HepG2 (cell line): ENCODE data around the gene PRR35. TPM values are rescaled to one million over a fixed set of nuclear protein-coding genes. Genes with fewer than 3 reads are reported as not detected.
A peak's percentile ranks its signal among the peaks of the same experiment; 100 is the strongest.

Experiments
- ATF7 ChIP-seq, 2 experiments: fragments of 450-650 bp in 1 of 2; sonication (generic) in 1 of 2; formaldehyde crosslinking in 1 of 2; IDR thresholded peaks; 2 replicates each; pipeline versions ENCODE4 v1.4.0 to v1.6.1; 2016 to 2020; ENCODE audit warnings: antibody characterized with exemption in 1 of 2, mild to moderate bottlenecking in 1 of 2, missing genetic modification reagents in 1 of 2
- CBX5 ChIP-seq: sonication (generic); formaldehyde crosslinking; IDR thresholded peaks from 2 replicates; pipeline ENCODE4 v1.4.0; 2020; ENCODE audit warnings: missing genetic modification reagents, borderline replicate concordance
- DBP ChIP-seq: sonication (generic); formaldehyde crosslinking; IDR thresholded peaks from 2 replicates; pipeline ENCODE4 v1.4.0; 2020; ENCODE audit warnings: missing genetic modification reagents; ENCODE audit errors: not compliant biosample characterization
- HOXA9 ChIP-seq: sonication (generic); formaldehyde crosslinking; IDR thresholded peaks from 2 replicates; pipeline ENCODE4 v1.8.1; 2022; ENCODE audit warnings: missing genetic modification reagents, mild to moderate bottlenecking, moderate library complexity, borderline replicate concordance
- IKZF4 ChIP-seq: sonication (generic); formaldehyde crosslinking; IDR thresholded peaks from 2 replicates; pipeline ENCODE4 v1.5.1; 2020; ENCODE audit warnings: borderline replicate concordance, mild to moderate bottlenecking, low read depth, missing genetic modification reagents; ENCODE audit errors: not compliant biosample characterization
- SNAI1 ChIP-seq: sonication (generic); formaldehyde crosslinking; IDR thresholded peaks from 2 replicates; pipeline ENCODE4 v1.5.0; 2020; ENCODE audit warnings: mild to moderate bottlenecking, missing genetic modification reagents, borderline replicate concordance
- SP1 ChIP-seq, 2 experiments: fragments of 450-650 bp in 1 of 2; sonication (generic) in 1 of 2; formaldehyde crosslinking in 1 of 2; IDR thresholded peaks; 2 replicates each; pipeline versions ENCODE4 v1.4.0 to v1.6.1; 2016 to 2020; ENCODE audit warnings: missing genetic modification reagents in 1 of 2
- SRSF1 ChIP-seq: fragments of 200-400 bp; formaldehyde crosslinking; optimal IDR thresholded peaks from 2 replicates; pipeline ENCODE3; 2017; ENCODE audit warnings: mild to moderate bottlenecking, low read depth, low read length, moderate library complexity
- TERF1 ChIP-seq: sonication (generic); formaldehyde crosslinking; IDR thresholded peaks from 2 replicates; pipeline ENCODE4 v1.8.0; 2022; ENCODE audit warnings: mild to moderate bottlenecking, missing genetic modification reagents, moderate library complexity
- ZFY ChIP-seq: sonication (generic); formaldehyde crosslinking; IDR thresholded peaks from 2 replicates; pipeline ENCODE4 v1.4.0; 2020; ENCODE audit warnings: missing genetic modification reagents
- ZFYVE20 ChIP-seq: sonication (generic); formaldehyde crosslinking; IDR thresholded peaks from 2 replicates; pipeline ENCODE4 v1.8.0; 2023; ENCODE audit warnings: low read depth, mild to moderate bottlenecking, moderate library complexity, missing genetic modification reagents, borderline replicate concordance
- ZHX2 ChIP-seq, 2 experiments: sonication (generic) in 1 of 2; formaldehyde crosslinking in 1 of 2; IDR thresholded peaks; 2 replicates each; pipeline versions ENCODE4 v1.6.1 to v1.9.0; 2014 to 2022; ENCODE audit warnings: antibody characterized with exemption in 1 of 2, borderline replicate concordance in 1 of 2, inconsistent platforms in 1 of 2, low read depth in 1 of 2, missing genetic modification reagents in 1 of 2
- ZNF451 ChIP-seq: sonication (generic); formaldehyde crosslinking; IDR thresholded peaks from 2 replicates; pipeline ENCODE4 v1.5.0; 2020; ENCODE audit warnings: mild to moderate bottlenecking, missing genetic modification reagents
- ZNF563 ChIP-seq: sonication (generic); formaldehyde crosslinking; IDR thresholded peaks from 2 replicates; pipeline ENCODE4 v1.8.0; 2022; ENCODE audit warnings: mild to moderate bottlenecking, moderate library complexity, missing genetic modification reagents
- ZNF772 ChIP-seq: sonication (generic); formaldehyde crosslinking; IDR thresholded peaks from 2 replicates; pipeline ENCODE4 v1.5.0; 2020; ENCODE audit warnings: mild to moderate bottlenecking, missing genetic modification reagents
- ZSCAN21 ChIP-seq: sonication (generic); formaldehyde crosslinking; IDR thresholded peaks from 2 replicates; pipeline ENCODE4 v1.8.0; 2022; ENCODE audit warnings: mild to moderate bottlenecking, missing genetic modification reagents, moderate library complexity, borderline replicate concordance
- ZSCAN30 ChIP-seq: sonication (generic); formaldehyde crosslinking; IDR thresholded peaks from 2 replicates; pipeline ENCODE4 v1.5.0; 2020; ENCODE audit warnings: mild to moderate bottlenecking, missing genetic modification reagents
- polyA plus RNA-seq, 8 experiments: library from polyadenylated mRNA; depleted of rRNA in 3 of 8; stranded (reverse) in 7 of 8; unstranded in 1 of 8; fragments of >200 nt; fragmentation: Illumina TruSeq in 4 of 8; extraction: Trizol in 4 of 8; gene quantifications; 2 replicates each; pipeline versions ENCODE4 v1.2.1 to v1.2.3, GENCODE V29; 2011 to 2016; ENCODE audit warnings: low read depth in 4 of 8, missing spikeins in 1 of 8, mixed read lengths in 1 of 8; ENCODE audit not compliant: insufficient read depth in 1 of 8
- total RNA-seq, 5 experiments: library from RNA; depleted of rRNA; stranded (reverse); fragments of >200 nt; fragmentation: Illumina TruSeq; extraction: Trizol; gene quantifications; 2 replicates each; pipeline ENCODE4 v1.2.3, GENCODE V29; 2016; ENCODE audit warnings: low read depth in 1 of 5

The PRR35 gene
- total and polyA plus RNA-seq, 2 of the 13 experiments (the other 11 are each of a cell fraction or from before 2014, with no cell fraction given) = 0.07 to 0.16 TPM

- TF ChIP-seq HOXA9 (CRISPR knock-in tag) = no peak
- no peak for TF ChIP-seq ATF7 (IDR thresholded peaks at IDR 0.05)
- TF ChIP-seq ATF7 (CRISPR knock-in tag; IDR thresholded peaks at IDR 0.05) = no peak
- no peak for TF ChIP-seq IKZF4
- no peak for TF ChIP-seq ZSCAN21 (CRISPR knock-in tag)
- TF ChIP-seq TERF1 (CRISPR knock-in tag) = no peak
- TF ChIP-seq ZNF772 (CRISPR knock-in tag) = 0 out of 2 replicates have a peak, but pooled peaks have one; percentile 16
- no peak for TF ChIP-seq ZNF451 (CRISPR knock-in tag)
- TF ChIP-seq ZNF563 (CRISPR knock-in tag) = 0 out of 2 replicates have a peak, but pooled peaks have one; percentile 32
- peak; percentile 53 for TF ChIP-seq SRSF1
- TF ChIP-seq DBP (CRISPR knock-in tag) = no peak
- TF ChIP-seq ZSCAN30 (CRISPR knock-in tag) = no peak
- no peak for TF ChIP-seq ZHX2 (IDR thresholded peaks at IDR 0.05; ENCODE audit: low read depth)
- no peak for TF ChIP-seq ZHX2 (CRISPR knock-in tag; IDR thresholded peaks at IDR 0.05; ENCODE audit: borderline replicate concordance)
- TF ChIP-seq ZFY (CRISPR knock-in tag) = no peak
- TF ChIP-seq CBX5 = no peak
- no peak for TF ChIP-seq ZFYVE20 (CRISPR knock-in tag)
- no peak for TF ChIP-seq SP1 (IDR thresholded peaks at IDR 0.05)
- TF ChIP-seq SP1 (CRISPR knock-in tag; IDR thresholded peaks at IDR 0.05) = no peak
- TF ChIP-seq SNAI1 (CRISPR knock-in tag) = peak; percentile 19; the same call in 1 of the 2 replicates
Observed at GRCh38 chr16:526181-527014, 33.8 kb upstream of the PRR35 start (continued).
